Thyroid gland (tissue), 4 donors: ENCODE data around the gene RIC3. TPM values are rescaled to one million over a fixed set of nuclear protein-coding genes. Genes with fewer than 3 reads are reported as not detected.

Source experiments
- DNase-seq, 2 donors: peaks; one replicate each; pipeline ENCODE4 v3.0.0-alpha.2; 2019
- H3K27ac ChIP-seq, 3 donors: fragments of 200-600 bp; sonication (generic); 1 replicate in 2 of 3; 2 replicates in 1 of 3; pipeline ENCODE4 v1.5.1; 2016 to 2019; ENCODE audit warnings: mild to moderate bottlenecking in 1 of 3, moderate library complexity in 1 of 3
- H3K27me3 ChIP-seq: fragments of 200-600 bp; sonication (generic); one replicate; pipeline ENCODE4 v1.5.1; 2019
- H3K36me3 ChIP-seq, 2 donors: fragments of 200-600 bp; sonication (generic); one replicate each; pipeline ENCODE4 v1.5.1; 2016 to 2019
- H3K4me1 ChIP-seq, 2 donors: fragments of 200-600 bp; sonication (generic); one replicate each; pipeline ENCODE4 v1.5.1; 2017 to 2019
- H3K4me3 ChIP-seq, 3 donors: fragments of 200-600 bp; sonication (generic); replicated peaks in 1 of 3; 1 replicate in 2 of 3; 2 replicates in 1 of 3; pipeline ENCODE4 v1.5.1; 2016; ENCODE audit warnings: mild to moderate bottlenecking in 1 of 3
- H3K9me3 ChIP-seq: fragments of 200-600 bp; sonication (generic); one replicate; pipeline ENCODE4 v1.5.1; 2017
- POLR2A ChIP-seq, 2 donors: fragments of 450-650 bp; IDR thresholded peaks; one replicate each; pipeline ENCODE4 v1.6.1; 2017; ENCODE audit warnings: antibody characterized with exemption in 2 of 2, mild to moderate bottlenecking in 2 of 2, moderate library complexity in 1 of 2
- WGBS, 2 donors: methylation state at CpG; one replicate each; pipeline ENCODE4 v1.1.5; 2017; 5-methylcytosine and 5-hydroxymethylcytosine counted together
- intact Hi-C: fragments of 100-400 bp; cut with DNase I; formaldehyde crosslinking; loops from one replicate; pipeline ENCODE4 v1.15.1; 2023
- total RNA-seq, 4 donors: library from RNA; depleted of rRNA; stranded (reverse); fragments of >200 nt; gene quantifications; one replicate each; pipeline ENCODE4 v1.2.3, GENCODE V29; 2016
- TF ChIP-seq, protein P1 (sequence below), 6 experiments: fragments of 200-600 bp in 3 of 6; fragments of 450-650 bp in 3 of 6; sonication (generic) in 3 of 6; IDR thresholded peaks; one replicate each; pipeline ENCODE4 v1.5.1; 2016 to 2019; ENCODE audit warnings: antibody characterized with exemption in 6 of 6, mild to moderate bottlenecking in 2 of 6, inconsistent platforms in 1 of 6, moderate library complexity in 1 of 6

The RIC3 gene
- total RNA-seq, 4 donors from 2014 or later, result 38.2 to 96.9 (median 46.9) TPM

DNA sequence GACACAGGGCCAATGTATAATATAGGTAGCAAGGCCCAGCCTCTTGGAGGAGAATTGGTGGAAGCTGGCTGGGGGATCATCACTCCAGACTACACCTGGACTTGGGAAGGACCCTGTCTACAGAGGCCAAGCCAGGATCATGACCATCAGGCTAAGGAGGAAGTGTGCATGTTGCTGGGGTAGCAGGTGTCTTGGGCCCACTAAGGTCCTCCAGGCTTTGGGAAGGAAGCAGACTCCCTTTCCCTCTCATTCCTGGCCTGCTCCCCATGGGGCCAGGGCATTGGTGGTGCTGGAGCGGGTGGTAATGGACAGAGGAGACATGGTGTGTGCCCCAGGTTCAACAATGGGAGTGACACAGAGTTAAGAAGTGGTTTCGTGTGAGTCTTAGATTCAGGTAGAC is 103.8 kb downstream of the RIC3 start:
- no peaks in the 10 kb centered on the region for H3K36me3 ChIP-seq
- intact Hi-C loops, result no loop called here
- no peak overlapping the region for H3K4me3 ChIP-seq
- H3K4me1 ChIP-seq, result peaks cover 38 to 94% of the 10 kb centered on the region in 2 donors
- no peaks in the 10 kb centered on the region for H3K27me3 ChIP-seq
- TF ChIP-seq, protein P1, sequence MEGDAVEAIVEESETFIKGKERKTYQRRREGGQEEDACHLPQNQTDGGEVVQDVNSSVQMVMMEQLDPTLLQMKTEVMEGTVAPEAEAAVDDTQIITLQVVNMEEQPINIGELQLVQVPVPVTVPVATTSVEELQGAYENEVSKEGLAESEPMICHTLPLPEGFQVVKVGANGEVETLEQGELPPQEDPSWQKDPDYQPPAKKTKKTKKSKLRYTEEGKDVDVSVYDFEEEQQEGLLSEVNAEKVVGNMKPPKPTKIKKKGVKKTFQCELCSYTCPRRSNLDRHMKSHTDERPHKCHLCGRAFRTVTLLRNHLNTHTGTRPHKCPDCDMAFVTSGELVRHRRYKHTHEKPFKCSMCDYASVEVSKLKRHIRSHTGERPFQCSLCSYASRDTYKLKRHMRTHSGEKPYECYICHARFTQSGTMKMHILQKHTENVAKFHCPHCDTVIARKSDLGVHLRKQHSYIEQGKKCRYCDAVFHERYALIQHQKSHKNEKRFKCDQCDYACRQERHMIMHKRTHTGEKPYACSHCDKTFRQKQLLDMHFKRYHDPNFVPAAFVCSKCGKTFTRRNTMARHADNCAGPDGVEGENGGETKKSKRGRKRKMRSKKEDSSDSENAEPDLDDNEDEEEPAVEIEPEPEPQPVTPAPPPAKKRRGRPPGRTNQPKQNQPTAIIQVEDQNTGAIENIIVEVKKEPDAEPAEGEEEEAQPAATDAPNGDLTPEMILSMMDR (IDR thresholded peaks at IDR 0.05), result no peak
- no peak for TF ChIP-seq POLR2A (IDR thresholded peaks at IDR 0.05)
- H3K9me3 ChIP-seq, result no peaks in the 10 kb centered on the region
- WGBS, 2 donors, result 93 to 100% methylated on average over 2 of the region's 2 CpGs
- DNase-seq, result no peak
- peak overlapping the region in 2 of 3 donors; percentile 5 to 88 for H3K27ac ChIP-seq

DNA sequence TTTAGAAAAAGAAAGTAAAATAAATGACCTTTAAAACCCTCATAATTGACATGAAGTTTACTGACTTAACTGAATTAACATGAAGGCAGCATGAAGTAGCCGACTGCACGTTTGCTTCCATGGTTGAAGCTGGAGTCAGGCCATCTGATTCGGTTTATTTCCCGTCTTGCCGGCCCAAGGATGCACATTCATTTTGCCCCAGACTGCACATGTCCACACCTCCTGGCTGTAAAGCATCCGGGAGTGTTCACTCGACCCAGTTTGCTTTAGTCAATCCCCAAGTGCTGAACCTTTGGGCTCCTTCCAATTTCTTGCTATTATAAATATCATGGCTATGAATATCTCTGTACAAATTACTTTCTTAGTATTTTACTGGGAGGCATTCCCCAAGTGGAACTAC is 105.5 kb downstream of the RIC3 start:
- Histone ChIP-seq H3K4me1 (peaks cover 36 to 92% of the 10 kb centered on the region in 2 donors), H3K27me3 (no peaks in the 10 kb centered on the region), H3K36me3 (no peaks in the 10 kb centered on the region), H3K9me3 (no peaks in the 10 kb centered on the region), H3K27ac (peak overlapping the region; percentile 62 to 88 (median 82)), H3K4me3 (no peak overlapping the region)
- TF ChIP-seq, protein P1 (IDR thresholded peaks at IDR 0.05), result no peak
- TF ChIP-seq POLR2A (IDR thresholded peaks at IDR 0.05), result no peak
- WGBS, 2 donors, result 13 to 17% methylated on average over 7 of the region's 7 CpGs
- intact Hi-C loops, result no loop called here
- peak; percentile 54 to 62 for DNase-seq

DNA sequence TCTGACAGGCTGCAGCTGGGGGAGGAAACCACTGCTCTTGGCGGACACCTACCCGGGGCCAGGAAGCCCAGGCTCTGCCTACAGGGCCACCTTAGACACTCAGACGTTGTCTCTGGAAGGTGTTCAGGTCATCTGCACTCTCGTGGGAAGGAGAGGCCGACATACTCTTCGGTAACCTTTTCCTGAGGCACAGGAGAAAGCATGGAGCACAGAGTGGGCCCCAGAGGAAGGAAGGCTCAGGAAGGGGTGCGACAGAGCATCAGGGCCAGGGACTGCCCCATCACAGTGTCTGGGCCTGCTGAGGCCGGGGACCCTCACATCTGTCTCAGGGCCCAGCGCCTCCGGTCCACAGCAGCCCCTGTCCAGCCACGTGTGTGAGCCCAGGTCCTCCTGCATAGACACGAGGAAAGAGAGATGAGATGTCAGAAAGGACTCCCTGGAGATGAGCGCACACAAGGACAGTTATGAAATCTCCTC is 106.0 kb downstream of the RIC3 start:
- DNase-seq, result no peak
- intact Hi-C loops, result no loop called here
- TF ChIP-seq POLR2A (IDR thresholded peaks at IDR 0.05), result no peak
- TF ChIP-seq, protein P1 (IDR thresholded peaks at IDR 0.05), result no peak
- 73 to 81% methylated on average over 11 to 12 of the region's 13 CpGs for WGBS, 2 donors
- H3K36me3 ChIP-seq, result no peaks in the 10 kb centered on the region
- no peaks in the 10 kb centered on the region for H3K27me3 ChIP-seq
- peaks cover 31 to 87% of the 10 kb centered on the region in 2 donors for H3K4me1 ChIP-seq
- H3K4me3 ChIP-seq, result no peak overlapping the region
- H3K9me3 ChIP-seq, result no peaks in the 10 kb centered on the region
- peak overlapping the region; percentile 62 to 88 (median 82) for H3K27ac ChIP-seq

DNA sequence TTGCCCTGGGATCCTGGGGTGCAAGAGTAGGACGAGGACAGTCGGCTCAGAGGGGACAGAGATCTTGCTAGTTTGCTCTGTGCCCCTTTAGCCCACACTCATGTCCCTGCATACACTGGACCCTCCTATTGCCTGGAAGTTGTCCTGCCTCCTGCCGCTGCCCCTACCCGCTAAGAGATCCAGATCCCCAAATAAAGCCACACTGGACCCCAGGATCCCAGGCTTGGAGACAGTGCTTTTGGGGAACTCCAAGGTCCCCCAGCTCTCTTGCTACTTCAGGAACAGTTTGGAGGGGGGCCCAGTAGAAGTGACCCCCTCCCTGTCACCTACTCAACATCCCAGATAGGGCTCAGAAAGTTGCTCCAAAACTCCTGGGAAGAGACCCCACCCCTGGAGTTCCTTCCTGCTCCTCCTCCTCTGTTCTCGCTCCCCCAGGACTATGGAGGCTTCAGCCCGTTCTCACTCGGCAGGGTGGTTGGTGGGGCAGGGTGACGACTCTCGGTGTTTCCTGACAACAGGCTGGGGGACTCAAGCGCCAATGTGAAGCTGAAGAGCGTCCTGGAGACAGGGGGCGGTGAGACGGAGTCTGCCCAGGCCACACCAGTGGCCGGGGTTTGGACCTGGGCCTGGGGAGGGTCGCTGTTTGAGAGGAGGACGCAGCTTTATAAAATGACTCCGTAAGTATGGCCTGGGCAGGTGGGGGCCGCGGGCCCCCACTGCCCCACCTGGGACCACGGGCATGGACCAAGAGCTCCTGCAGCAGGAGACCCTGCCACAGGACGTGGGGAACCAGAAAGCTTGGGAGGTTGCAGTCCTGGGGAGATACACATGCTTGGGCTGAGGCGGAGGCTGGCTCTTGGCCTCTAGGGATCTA is 107.0 kb downstream of the RIC3 start:
- Histone ChIP-seq H3K9me3 (no peaks in the 10 kb centered on the region), H3K4me1 (peaks cover 30 to 76% of the 10 kb centered on the region in 2 donors), H3K27ac (peak overlapping the region in 2 of 3 donors; percentile 59 to 88), H3K36me3 (no peaks in the 10 kb centered on the region), H3K27me3 (no peaks in the 10 kb centered on the region), H3K4me3 (no peak overlapping the region)
- WGBS, 2 donors, result 89 to 95% methylated on average over 18 to 20 of the region's 22 CpGs
- intact Hi-C loops, result no loop called here
- TF ChIP-seq POLR2A (IDR thresholded peaks at IDR 0.05), result no peak
- TF ChIP-seq, protein P1 (IDR thresholded peaks at IDR 0.05), result no peak
- no peak for DNase-seq
